HL-60 (cell line): ENCODE data around the gene MGAT5B.

Source experiments
- GABPA ChIP-seq: IDR thresholded peaks from 2 replicates; pipeline ENCODE4 v1.6.1; 2012; ENCODE audit warnings: low read depth
- POLR2AphosphoS5 ChIP-seq: IDR thresholded peaks from 2 replicates; pipeline ENCODE4 v1.6.1; 2012; ENCODE audit warnings: low read depth
- TF ChIP-seq, protein P1 (sequence below): IDR thresholded peaks from one replicate; pipeline ENCODE4 v1.5.1; 2011; ENCODE audit warnings: low read length, control low read depth, inconsistent platforms; ENCODE audit not compliant: insufficient read depth
- TF ChIP-seq, protein P2 (sequence below): IDR thresholded peaks from 2 replicates; pipeline ENCODE4 v1.6.1; 2012; ENCODE audit warnings: low read depth; ENCODE audit not compliant: insufficient replicate concordance

DNA sequence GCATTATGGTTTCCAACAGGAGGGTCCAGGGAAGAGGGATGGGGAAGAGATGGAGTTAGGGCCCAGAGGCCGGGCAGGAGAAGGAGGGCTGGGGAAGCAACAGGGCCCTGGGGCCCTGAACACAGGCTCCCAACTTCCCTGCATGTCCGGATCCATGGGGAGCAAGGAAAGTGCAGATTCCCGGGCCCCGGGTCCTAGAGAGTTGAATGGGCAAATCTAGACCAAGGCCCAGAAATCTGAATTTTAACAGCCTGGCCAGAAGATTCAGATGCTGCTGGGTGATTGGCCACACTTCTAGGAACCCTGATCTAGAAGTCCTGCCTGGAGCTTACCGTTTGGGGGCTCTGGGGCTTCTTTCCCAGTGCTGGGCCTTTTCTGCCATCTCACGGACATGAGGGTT is 13.2 kb downstream of the MGAT5B start:
- TF ChIP-seq, protein P1, sequence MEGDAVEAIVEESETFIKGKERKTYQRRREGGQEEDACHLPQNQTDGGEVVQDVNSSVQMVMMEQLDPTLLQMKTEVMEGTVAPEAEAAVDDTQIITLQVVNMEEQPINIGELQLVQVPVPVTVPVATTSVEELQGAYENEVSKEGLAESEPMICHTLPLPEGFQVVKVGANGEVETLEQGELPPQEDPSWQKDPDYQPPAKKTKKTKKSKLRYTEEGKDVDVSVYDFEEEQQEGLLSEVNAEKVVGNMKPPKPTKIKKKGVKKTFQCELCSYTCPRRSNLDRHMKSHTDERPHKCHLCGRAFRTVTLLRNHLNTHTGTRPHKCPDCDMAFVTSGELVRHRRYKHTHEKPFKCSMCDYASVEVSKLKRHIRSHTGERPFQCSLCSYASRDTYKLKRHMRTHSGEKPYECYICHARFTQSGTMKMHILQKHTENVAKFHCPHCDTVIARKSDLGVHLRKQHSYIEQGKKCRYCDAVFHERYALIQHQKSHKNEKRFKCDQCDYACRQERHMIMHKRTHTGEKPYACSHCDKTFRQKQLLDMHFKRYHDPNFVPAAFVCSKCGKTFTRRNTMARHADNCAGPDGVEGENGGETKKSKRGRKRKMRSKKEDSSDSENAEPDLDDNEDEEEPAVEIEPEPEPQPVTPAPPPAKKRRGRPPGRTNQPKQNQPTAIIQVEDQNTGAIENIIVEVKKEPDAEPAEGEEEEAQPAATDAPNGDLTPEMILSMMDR: no peak
- TF ChIP-seq, protein P2, sequence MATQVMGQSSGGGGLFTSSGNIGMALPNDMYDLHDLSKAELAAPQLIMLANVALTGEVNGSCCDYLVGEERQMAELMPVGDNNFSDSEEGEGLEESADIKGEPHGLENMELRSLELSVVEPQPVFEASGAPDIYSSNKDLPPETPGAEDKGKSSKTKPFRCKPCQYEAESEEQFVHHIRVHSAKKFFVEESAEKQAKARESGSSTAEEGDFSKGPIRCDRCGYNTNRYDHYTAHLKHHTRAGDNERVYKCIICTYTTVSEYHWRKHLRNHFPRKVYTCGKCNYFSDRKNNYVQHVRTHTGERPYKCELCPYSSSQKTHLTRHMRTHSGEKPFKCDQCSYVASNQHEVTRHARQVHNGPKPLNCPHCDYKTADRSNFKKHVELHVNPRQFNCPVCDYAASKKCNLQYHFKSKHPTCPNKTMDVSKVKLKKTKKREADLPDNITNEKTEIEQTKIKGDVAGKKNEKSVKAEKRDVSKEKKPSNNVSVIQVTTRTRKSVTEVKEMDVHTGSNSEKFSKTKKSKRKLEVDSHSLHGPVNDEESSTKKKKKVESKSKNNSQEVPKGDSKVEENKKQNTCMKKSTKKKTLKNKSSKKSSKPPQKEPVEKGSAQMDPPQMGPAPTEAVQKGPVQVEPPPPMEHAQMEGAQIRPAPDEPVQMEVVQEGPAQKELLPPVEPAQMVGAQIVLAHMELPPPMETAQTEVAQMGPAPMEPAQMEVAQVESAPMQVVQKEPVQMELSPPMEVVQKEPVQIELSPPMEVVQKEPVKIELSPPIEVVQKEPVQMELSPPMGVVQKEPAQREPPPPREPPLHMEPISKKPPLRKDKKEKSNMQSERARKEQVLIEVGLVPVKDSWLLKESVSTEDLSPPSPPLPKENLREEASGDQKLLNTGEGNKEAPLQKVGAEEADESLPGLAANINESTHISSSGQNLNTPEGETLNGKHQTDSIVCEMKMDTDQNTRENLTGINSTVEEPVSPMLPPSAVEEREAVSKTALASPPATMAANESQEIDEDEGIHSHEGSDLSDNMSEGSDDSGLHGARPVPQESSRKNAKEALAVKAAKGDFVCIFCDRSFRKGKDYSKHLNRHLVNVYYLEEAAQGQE: no peak
- TF ChIP-seq POLR2AphosphoS5: no peak
- no peak for TF ChIP-seq GABPA
